ENCODE data around the gene ZNF57. TPM values are rescaled to one million over a fixed set of nuclear protein-coding genes. Genes with fewer than 3 reads are reported as not detected.
A peak's percentile ranks its signal among the peaks of the same experiment; 100 is the strongest.

Gene ZNF57
- total and polyA plus RNA-seq, 9 of the 15 experiments (the other 6 are each of a cell fraction or from before 2014, with no cell fraction given): 3.9 to 13.5 (median 7.8) TPM

GRCh38 chr19:2905918-2906519, 5.3 kb downstream of the ZNF57 start:
- FAIRE-seq: no peak
- POLR2A ChIA-PET: interaction anchor here (0.6 kb wide), 1 partner anchor 394 kb away, joined by 3 read pairs; no protein-coding TSS in a partner anchor
- 89% methylated on average over 10 of the region's 11 CpGs for WGBS (ENCODE audit: insufficient coverage, low coverage, missing lambda C conversion rate)

More at GRCh38 chr19:2905918-2906519, 5.3 kb downstream of the ZNF57 start:
- Histone ChIP-seq H3K79me2 (ENCODE audit: control insufficient read depth, insufficient read depth, low read length) (peaks cover 71% of the 10 kb centered on the region), H3K4me1 (replicated peaks in 1 of 2; ENCODE audit: control insufficient read depth in 2 of 2, insufficient read depth in 2 of 2, low read length in 2 of 2) (peaks cover 12 to 26% of the 10 kb centered on the region in 2 experiments; a peak in 4 of 5 replicates), H3K27me3 (ENCODE audit: control insufficient read depth in 2 of 2, insufficient read depth in 2 of 2, low read length in 2 of 2) (no peaks in the 10 kb centered on the region), H4K20me1 (replicated peaks; ENCODE audit: control insufficient read depth, insufficient read depth, low read length) (0 out of 2 replicates have a peak, but pooled peaks cover 4% of the 10 kb centered on the region), H3K9ac (ENCODE audit: insufficient read depth in 1 of 2, low read depth in 2 of 2, low read length in 2 of 2) (no peak overlapping the region), H3K9me3 (replicated peaks; ENCODE audit: control insufficient read depth, insufficient read depth, low read depth, low read length) (peaks cover 5% of the 10 kb centered on the region; the same call in 1 of the 2 replicates), H3K9me1 (ENCODE audit: control insufficient read depth, insufficient read depth, low read length) (no peaks in the 10 kb centered on the region), H3K36me3 (ENCODE audit: control insufficient read depth, insufficient read depth, low read length) (peaks cover 12% of the 10 kb centered on the region; the same call in 2 of the 3 replicates), H3K27ac (ENCODE audit: extremely low read depth, low read depth, low read length) (no peak overlapping the region), H3K4me2 (ENCODE audit: insufficient read depth, low read length) (no peak overlapping the region), H3K4me3 (no peak overlapping the region), H2AFZ (ENCODE audit: low read depth, low read length) (no peak overlapping the region)
- DNase-seq (ENCODE audit: extremely low read depth in 1 of 4, low spot score in 3 of 4) (no peak), ATAC-seq (no peak)
- intact Hi-C loops (cut with micrococcal nuclease): no loop called here
- peak; percentile 85 for TF ChIP-seq ZNF121 (CRISPR knock-in tag; conservative IDR thresholded peaks at IDR 0.05)
- no peak for TF ChIP-seq CHAMP1 (IDR thresholded peaks at IDR 0.05)
- peak; percentile 16; the same call in 1 of the 2 replicates for TF ChIP-seq ATF3 (IDR thresholded peaks at IDR 0.05)
- TF ChIP-seq ATF3 (CRISPR knock-in tag; conservative IDR thresholded peaks at IDR 0.05): no peak
- CTCF ChIA-PET (ENCODE audit: low intra/inter-chr PET ratio): no interaction called here
- BruUV-seq (replicated peaks): no TSS peak
- in situ Hi-C loops (cut with MboI): no loop called here

All from K562 (cell line).